Glutamatergic neuron (in vitro differentiated cells): ENCODE results near the gene ITK. TPM values are rescaled to one million over a fixed set of nuclear protein-coding genes. Genes with fewer than 3 reads are reported as not detected.

Experiments
- DNase-seq: peaks from one replicate; pipeline ENCODE4 v3.0.0; 2022
- H3K27ac Mint-ChIP-seq: one replicate; pipeline ENCODE4 v1.8.0; 2020; ENCODE audit warnings: mild to moderate bottlenecking, mixed read lengths, inconsistent platforms; ENCODE audit not compliant: unreplicated experiment
- H3K27me3 Mint-ChIP-seq: one replicate; pipeline ENCODE4 v1.8.0; 2020; ENCODE audit warnings: mild to moderate bottlenecking, moderate library complexity, mixed read lengths, inconsistent platforms; ENCODE audit not compliant: unreplicated experiment
- H3K36me3 Mint-ChIP-seq: one replicate; pipeline ENCODE4 v1.8.0; 2020; ENCODE audit warnings: mild to moderate bottlenecking, mixed read lengths, inconsistent platforms; ENCODE audit not compliant: unreplicated experiment
- H3K4me1 Mint-ChIP-seq: one replicate; pipeline ENCODE4 v1.8.0; 2020; ENCODE audit warnings: mild to moderate bottlenecking, low read depth, mixed read lengths, inconsistent platforms; ENCODE audit not compliant: unreplicated experiment
- H3K4me3 Mint-ChIP-seq: one replicate; pipeline ENCODE4 v1.8.0; 2020; ENCODE audit warnings: mild to moderate bottlenecking, mixed read lengths, inconsistent platforms; ENCODE audit not compliant: unreplicated experiment
- H3K9me3 Mint-ChIP-seq: one replicate; pipeline ENCODE4 v1.8.0; 2020; ENCODE audit warnings: mild to moderate bottlenecking, moderate library complexity, mixed read lengths, inconsistent platforms; ENCODE audit not compliant: unreplicated experiment
- CTCF ChIP-seq: fragments of 200-600 bp; sonication (generic); IDR thresholded peaks from one replicate; pipeline ENCODE4 v1.5.0; 2021; ENCODE audit not compliant: partially characterized antibody, unreplicated experiment
- total RNA-seq: library from RNA; stranded (reverse); fragmentation: NEBNext Ultra II Directional; extraction: Animal tissue kit (Norgen Biotek cat#: 25700); gene quantifications from one replicate; pipeline ENCODE4 v1.2.1, GENCODE V29; 2021; ENCODE audit not compliant: unreplicated experiment

Gene ITK
- total RNA-seq, 1 donor from 2014 or later, result not detected

- Mint-ChIP-seq H3K36me3 (no peaks in the 10 kb centered on the region), H3K27me3 (peaks cover 2% of the 10 kb centered on the region), H3K4me3 (no peak overlapping the region), H3K4me1 (peaks cover 2% of the 10 kb centered on the region), H3K27ac (no peak overlapping the region), H3K9me3 (no peaks in the 10 kb centered on the region)
- no peak for TF ChIP-seq CTCF
- DNase-seq, result no peak
These were observed 99.1 kb downstream of the ITK start for GRCh38 chr5:157279605-157280239.

GRCh38 chr5:157280927-157281326 is 100.3 kb downstream of the ITK start:
- H3K27ac Mint-ChIP-seq, result no peak overlapping the region
- H3K27me3 Mint-ChIP-seq, result peaks cover 2% of the 10 kb centered on the region
- no peaks in the 10 kb centered on the region for H3K36me3 Mint-ChIP-seq
- no peak for DNase-seq
- H3K9me3 Mint-ChIP-seq, result no peaks in the 10 kb centered on the region
- H3K4me1 Mint-ChIP-seq, result peaks cover 4% of the 10 kb centered on the region
- TF ChIP-seq CTCF, result no peak
- no peak overlapping the region for H3K4me3 Mint-ChIP-seq

- no peak overlapping the region for H3K27ac Mint-ChIP-seq
- no peak for DNase-seq
- peaks cover 2% of the 10 kb centered on the region for H3K27me3 Mint-ChIP-seq
- H3K36me3 Mint-ChIP-seq, result no peaks in the 10 kb centered on the region
- no peak for TF ChIP-seq CTCF
- no peaks in the 10 kb centered on the region for H3K9me3 Mint-ChIP-seq
- H3K4me1 Mint-ChIP-seq, result peaks cover 4% of the 10 kb centered on the region
- no peak overlapping the region for H3K4me3 Mint-ChIP-seq
These were observed 101.5 kb downstream of the ITK start for GRCh38 chr5:157282150-157282549.

GRCh38 chr5:157283434-157283833 is 102.8 kb downstream of the ITK start:
- Mint-ChIP-seq H3K27me3 (peaks cover 2% of the 10 kb centered on the region), H3K9me3 (no peaks in the 10 kb centered on the region), H3K36me3 (no peaks in the 10 kb centered on the region), H3K4me3 (no peak overlapping the region), H3K4me1 (peaks cover 4% of the 10 kb centered on the region), H3K27ac (no peak overlapping the region)
- no peak for TF ChIP-seq CTCF
- DNase-seq, result no peak

- DNase-seq, result no peak
- Mint-ChIP-seq H3K27ac (no peak overlapping the region), H3K36me3 (no peaks in the 10 kb centered on the region), H3K9me3 (no peaks in the 10 kb centered on the region), H3K4me3 (no peak overlapping the region), H3K27me3 (peaks cover 2% of the 10 kb centered on the region), H3K4me1 (peaks cover 4% of the 10 kb centered on the region)
- no peak for TF ChIP-seq CTCF
These were observed 104.0 kb downstream of the ITK start for GRCh38 chr5:157284458-157285212.
